ENCODE data around the gene TLK1. TPM values are rescaled to one million over a fixed set of nuclear protein-coding genes. Genes with fewer than 3 reads are reported as not detected.

Gene TLK1
- total RNA-seq, 1 donor from 2014 or later = 50.2 TPM

- no peak overlapping the region for H3K4me2 ChIP-seq (ENCODE audit: low read length)
- peaks cover 9% of the 10 kb centered on the region for H3K4me1 ChIP-seq (ENCODE audit: insufficient read depth, low read length)
- Mint-ChIP-seq H3K36me3 (ENCODE audit: low read depth, unreplicated experiment) (peaks cover 2% of the 10 kb centered on the region), H3K4me1 (ENCODE audit: low read depth, unreplicated experiment) (peaks cover 5% of the 10 kb centered on the region), H3K27me3 (ENCODE audit: low read depth, unreplicated experiment) (peaks cover 2% of the 10 kb centered on the region), H3K27ac (ENCODE audit: unreplicated experiment) (no peak overlapping the region), H3K4me3 (ENCODE audit: unreplicated experiment) (no peak overlapping the region), H3K9me3 (ENCODE audit: unreplicated experiment) (no peaks in the 10 kb centered on the region)
- no peaks in the 10 kb centered on the region for H3K79me2 ChIP-seq (ENCODE audit: insufficient read depth, low read length)
- H2AFZ ChIP-seq (ENCODE audit: low read depth, low read length) = no peak overlapping the region
- no peak overlapping the region for H3K27ac ChIP-seq (ENCODE audit: low read depth, low read length)
- H3K4me3 ChIP-seq (ENCODE audit: insufficient read depth, low read depth, low read length) = no peak overlapping the region
- H3K36me3 ChIP-seq (ENCODE audit: insufficient read depth, low read length) = no peaks in the 10 kb centered on the region
- H3K27me3 ChIP-seq (ENCODE audit: insufficient read depth, low read length) = no peaks in the 10 kb centered on the region
- H3K9me3 ChIP-seq (ENCODE audit: insufficient read depth, low read depth, low read length) = no peaks in the 10 kb centered on the region
- TF ChIP-seq EZH2 (IDR thresholded peaks at IDR 0.05; ENCODE audit: insufficient read depth, low read length) (no peak), CTCF (IDR thresholded peaks at IDR 0.05; ENCODE audit: insufficient read depth, low read depth, low read length) (no peak)
- no peak for DNase-seq (ENCODE audit: low read depth)
- H4K20me1 ChIP-seq (ENCODE audit: insufficient read depth, low read length) = no peaks in the 10 kb centered on the region
- no peak overlapping the region for H3K9ac ChIP-seq (ENCODE audit: low read length)
- no peak for FAIRE-seq
Observed at GRCh38 chr2:170975943-170976270, 184.8 kb downstream of the TLK1 start.

GRCh38 chr2:170975127-170975942 is 185.4 kb downstream of the TLK1 start:
- peaks cover 5% of the 10 kb centered on the region for H3K4me1 Mint-ChIP-seq (ENCODE audit: low read depth, unreplicated experiment)
- no peaks in the 10 kb centered on the region for H3K9me3 ChIP-seq (ENCODE audit: insufficient read depth, low read depth, low read length)
- H3K27ac ChIP-seq (ENCODE audit: low read depth, low read length) = no peak overlapping the region
- FAIRE-seq = no peak
- no peak overlapping the region for H3K27ac Mint-ChIP-seq (ENCODE audit: unreplicated experiment)
- no peaks in the 10 kb centered on the region for H4K20me1 ChIP-seq (ENCODE audit: insufficient read depth, low read length)
- H3K4me3 ChIP-seq (ENCODE audit: insufficient read depth, low read depth, low read length) = no peak overlapping the region
- H3K36me3 Mint-ChIP-seq (ENCODE audit: low read depth, unreplicated experiment) = peaks cover 2% of the 10 kb centered on the region
- peaks cover 9% of the 10 kb centered on the region for H3K4me1 ChIP-seq (ENCODE audit: insufficient read depth, low read length)
- no peak overlapping the region for H3K9ac ChIP-seq (ENCODE audit: low read length)
- no peaks in the 10 kb centered on the region for H3K79me2 ChIP-seq (ENCODE audit: insufficient read depth, low read length)
- H3K4me3 Mint-ChIP-seq (ENCODE audit: unreplicated experiment) = no peak overlapping the region
- H3K36me3 ChIP-seq (ENCODE audit: insufficient read depth, low read length) = no peaks in the 10 kb centered on the region
- H2AFZ ChIP-seq (ENCODE audit: low read depth, low read length) = no peak overlapping the region
- H3K4me2 ChIP-seq (ENCODE audit: low read length) = no peak overlapping the region
- H3K27me3 Mint-ChIP-seq (ENCODE audit: low read depth, unreplicated experiment) = peaks cover 2% of the 10 kb centered on the region
- H3K27me3 ChIP-seq (ENCODE audit: insufficient read depth, low read length) = no peaks in the 10 kb centered on the region
- no peak for TF ChIP-seq CTCF (IDR thresholded peaks at IDR 0.05; ENCODE audit: insufficient read depth, low read depth, low read length)
- no peak for TF ChIP-seq EZH2 (IDR thresholded peaks at IDR 0.05; ENCODE audit: insufficient read depth, low read length)
- no peaks in the 10 kb centered on the region for H3K9me3 Mint-ChIP-seq (ENCODE audit: unreplicated experiment)
- no peak for DNase-seq (ENCODE audit: low read depth)

Measured in astrocyte (in vitro differentiated cells and primary cell).